Uterus (tissue), 4 donors: ENCODE measurements around the gene IGF1R. TPM values are rescaled to one million over a fixed set of nuclear protein-coding genes. Genes with fewer than 3 reads are reported as not detected.

ENCODE experiments used
- DNase-seq, 2 donors: peaks; one replicate each; pipeline ENCODE4 v3.0.0-alpha.2; 2019 to 2020
- H3K27ac ChIP-seq, 2 donors: fragments of 200-600 bp; sonication (generic); 1 replicate in 1 of 2; 2 replicates in 1 of 2; pipeline ENCODE4 v1.5.1; 2016 to 2018
- H3K27me3 ChIP-seq, 2 donors: fragments of 200-600 bp; sonication (generic); one replicate each; pipeline ENCODE4 v1.5.1; 2018 to 2019; ENCODE audit warnings: control low read depth in 1 of 2
- H3K36me3 ChIP-seq, 2 donors: fragments of 200-600 bp; sonication (generic); one replicate each; pipeline ENCODE4 v1.5.1; 2019; ENCODE audit warnings: control low read depth in 1 of 2
- H3K4me1 ChIP-seq, 2 donors: fragments of 200-600 bp; sonication (generic); one replicate each; pipeline ENCODE4 v1.5.1; 2018 to 2019; ENCODE audit warnings: control low read depth in 1 of 2
- H3K4me3 ChIP-seq, 2 donors: fragments of 200-600 bp; sonication (generic); 1 replicate in 1 of 2; 2 replicates in 1 of 2; pipeline ENCODE4 v1.5.1; 2018 to 2019; ENCODE audit warnings: mild to moderate bottlenecking in 1 of 2
- H3K9me3 ChIP-seq, 2 donors: fragments of 200-600 bp; sonication (generic); one replicate each; pipeline ENCODE4 v1.5.1; 2019; ENCODE audit warnings: control low read depth in 1 of 2
- CTCF ChIP-seq, 4 experiments: fragments of 200-600 bp in 2 of 4; fragments of 450-650 bp in 2 of 4; sonication (generic) in 2 of 4; IDR thresholded peaks; one replicate each; pipeline ENCODE4 v1.5.1; 2016 to 2019; ENCODE audit warnings: antibody characterized with exemption in 4 of 4, mild to moderate bottlenecking in 2 of 4, moderate library complexity in 1 of 4
- POLR2A ChIP-seq, 2 donors: fragments of 450-650 bp; IDR thresholded peaks; one replicate each; pipeline ENCODE4 v1.6.1; 2016; ENCODE audit warnings: antibody characterized with exemption in 2 of 2, mild to moderate bottlenecking in 1 of 2, moderate library complexity in 1 of 2
- intact Hi-C: fragments of 100-400 bp; cut with DNase I; formaldehyde crosslinking; loops from one replicate; pipeline ENCODE4 v1.15.1; 2023; ENCODE audit warnings: low total_unique reads
- total RNA-seq, 4 donors: library from RNA; depleted of rRNA in 3 of 4; stranded (reverse); fragments of >200 nt in 3 of 4; gene quantifications; one replicate each; pipeline versions ENCODE4 v1.1.0 to v1.2.4, GENCODE V29; 2014 to 2023
- donor health status: DM: yes; HTN: yes; CAD: no.

IGF1R gene
- total RNA-seq, 4 donors from 2014 or later = 30.0 to 95.2 (median 57.5) TPM

GRCh38 chr15:98927022-98927421, 278.7 kb downstream of the IGF1R start:
- DNase-seq = no peak
- H3K9me3 ChIP-seq = no peaks in the 10 kb centered on the region
- H3K4me3 ChIP-seq = no peak overlapping the region
- no peaks in the 10 kb centered on the region for H3K4me1 ChIP-seq
- peak overlapping the region; percentile 29 to 44 for H3K27ac ChIP-seq
- TF ChIP-seq CTCF (IDR thresholded peaks at IDR 0.05) (no peak), POLR2A (IDR thresholded peaks at IDR 0.05) (no peak)
- H3K36me3 ChIP-seq = no peaks in the 10 kb centered on the region
- intact Hi-C loops = no loop called here
- no peaks in the 10 kb centered on the region for H3K27me3 ChIP-seq

GRCh38 chr15:98927996-98928395, 279.7 kb downstream of the IGF1R start:
- Histone ChIP-seq H3K27ac (peak overlapping the region in 1 of 2 donors; percentile 44), H3K27me3 (no peaks in the 10 kb centered on the region), H3K4me3 (no peak overlapping the region), H3K36me3 (no peaks in the 10 kb centered on the region), H3K4me1 (no peaks in the 10 kb centered on the region), H3K9me3 (no peaks in the 10 kb centered on the region)
- DNase-seq = no peak
- intact Hi-C loops = no loop called here
- no peak for TF ChIP-seq CTCF (IDR thresholded peaks at IDR 0.05)
- TF ChIP-seq POLR2A (IDR thresholded peaks at IDR 0.05) = no peak

GRCh38 chr15:98930576-98930975, 282.2 kb downstream of the IGF1R start:
- no peaks in the 10 kb centered on the region for H3K27me3 ChIP-seq
- no peaks in the 10 kb centered on the region for H3K36me3 ChIP-seq

GRCh38 chr15:98931004-98931403, 282.7 kb downstream of the IGF1R start:
- H3K4me3 ChIP-seq = no peak overlapping the region
- no peaks in the 10 kb centered on the region for H3K9me3 ChIP-seq
- intact Hi-C loops = no loop called here
- no peaks in the 10 kb centered on the region for H3K4me1 ChIP-seq
- no peak overlapping the region for H3K27ac ChIP-seq
- TF ChIP-seq POLR2A (IDR thresholded peaks at IDR 0.05) = no peak
- no peak for TF ChIP-seq CTCF (IDR thresholded peaks at IDR 0.05)
- DNase-seq = no peak
- H3K36me3 ChIP-seq = no peaks in the 10 kb centered on the region
- H3K27me3 ChIP-seq = no peaks in the 10 kb centered on the region

More at GRCh38 chr15:98930576-98930975, 282.2 kb downstream of the IGF1R start:
- Histone ChIP-seq H3K9me3 (no peaks in the 10 kb centered on the region), H3K27ac (no peak overlapping the region), H3K4me1 (no peaks in the 10 kb centered on the region), H3K4me3 (no peak overlapping the region)
- intact Hi-C loops = no loop called here
- no peak for DNase-seq
- no peak for TF ChIP-seq CTCF (IDR thresholded peaks at IDR 0.05)
- no peak for TF ChIP-seq POLR2A (IDR thresholded peaks at IDR 0.05)

- H3K4me3 ChIP-seq = no peak overlapping the region
- H3K36me3 ChIP-seq = no peaks in the 10 kb centered on the region
- no peaks in the 10 kb centered on the region for H3K9me3 ChIP-seq
- no peak for DNase-seq
- no peaks in the 10 kb centered on the region for H3K4me1 ChIP-seq
- H3K27ac ChIP-seq = no peak overlapping the region
- TF ChIP-seq CTCF (IDR thresholded peaks at IDR 0.05) = no peak
- no peak for TF ChIP-seq POLR2A (IDR thresholded peaks at IDR 0.05)
- intact Hi-C loops = no loop called here
- no peaks in the 10 kb centered on the region for H3K27me3 ChIP-seq
These were observed 285.1 kb downstream of the IGF1R start for GRCh38 chr15:98933406-98933805.
